OCI-LY3 (cell line): Measurements from ENCODE around the gene CHST15.

Experiments used
- H2AFZ ChIP-seq: fragments of 200-600, 300-600 bp; shearing (Covaris generic); 2 replicates; pipeline ENCODE4 v1.6.0; 2014; ENCODE audit warnings: antibody characterized with exemption, low read depth, low read length
- H3K27ac ChIP-seq: fragments of 200-600, 300-600 bp; sonication (generic); 2 replicates; pipeline ENCODE4 v1.5.1; 2014; ENCODE audit warnings: mild to moderate bottlenecking, low read length, moderate library complexity, mixed read lengths
- H3K27me3 ChIP-seq: fragments of 200-600, 300-600 bp; sonication (generic); 2 replicates; pipeline ENCODE4 v1.6.1; 2014; ENCODE audit warnings: low read depth, low read length, mixed read lengths
- H3K36me3 ChIP-seq: fragments of 200-600, 300-600 bp; sonication (generic); replicated peaks from 2 replicates; pipeline ENCODE3; 2014; ENCODE audit warnings: low read depth, low read length, mixed read lengths
- H3K4me1 ChIP-seq: fragments of 300-600, 200-600 bp; sonication (generic); 2 replicates; pipeline ENCODE4 v1.6.1; 2014; ENCODE audit warnings: low read length, mixed read lengths
- H3K4me2 ChIP-seq: fragments of 200-600, 300-600 bp; sonication (generic); 2 replicates; pipeline ENCODE4 v1.6.1; 2014; ENCODE audit warnings: low read length, mixed read lengths
- H3K4me3 ChIP-seq: fragments of 300-600, 200-600 bp; sonication (generic); 2 replicates; pipeline ENCODE4 v1.5.1; 2014; ENCODE audit warnings: antibody characterized with exemption, mild to moderate bottlenecking, low read length, moderate library complexity
- H3K79me2 ChIP-seq: fragments of 300-600, 200-600 bp; shearing (Covaris generic); 2 replicates; pipeline ENCODE4 v1.6.1; 2014; ENCODE audit warnings: mild to moderate bottlenecking, low read length, mixed read lengths
- H3K9ac ChIP-seq: fragments of 300-600, 200-600 bp; shearing (Covaris generic); 2 replicates; pipeline ENCODE4 v1.6.0; 2014; ENCODE audit warnings: mild to moderate bottlenecking, low read length, moderate library complexity
- H3K9me3 ChIP-seq: fragments of 200-600, 300-600 bp; shearing (Covaris generic); 2 replicates; pipeline ENCODE4 v1.6.1; 2014; ENCODE audit warnings: low read length, mixed read lengths; ENCODE audit not compliant: insufficient read depth
- H4K20me1 ChIP-seq: fragments of 200-600, 300-600 bp; sonication (generic); 2 replicates; pipeline ENCODE4 v1.6.1; 2016; ENCODE audit warnings: low read length, mixed read lengths; ENCODE audit not compliant: insufficient read depth
- CTCF ChIP-seq: fragments of 200-600, 300-600 bp; sonication (generic); IDR thresholded peaks from 2 replicates; pipeline ENCODE4 v1.5.1; 2014; ENCODE audit warnings: antibody characterized with exemption, low read length, low read depth
- EZH2phosphoT487 ChIP-seq: fragments of 200-600 bp; shearing (Covaris generic); IDR thresholded peaks from 2 replicates; pipeline ENCODE4 v1.6.1; 2018; ENCODE audit warnings: antibody characterized with exemption, mixed run types, low read depth

CHST15 gene

GRCh38 chr10:124001391-124002148 lies 91.8 kb downstream of the CHST15 start:
- H3K36me3 ChIP-seq, result no peaks in the 10 kb centered on the region
- H3K4me3 ChIP-seq, result no peak overlapping the region
- H3K4me2 ChIP-seq, result no peak overlapping the region
- H3K27me3 ChIP-seq, result no peaks in the 10 kb centered on the region
- TF ChIP-seq CTCF, result no peak
- TF ChIP-seq EZH2phosphoT487, result no peak
- H3K4me1 ChIP-seq, result no peaks in the 10 kb centered on the region
- H3K27ac ChIP-seq, result no peak overlapping the region
- no peak overlapping the region for H2AFZ ChIP-seq
- no peaks in the 10 kb centered on the region for H3K9me3 ChIP-seq
- H3K79me2 ChIP-seq, result no peaks in the 10 kb centered on the region
- no peaks in the 10 kb centered on the region for H4K20me1 ChIP-seq
- H3K9ac ChIP-seq, result no peak overlapping the region

GRCh38 chr10:124000792-124001201 lies 92.6 kb downstream of the CHST15 start:
- Histone ChIP-seq H3K27ac (no peak overlapping the region), H3K79me2 (no peaks in the 10 kb centered on the region), H3K27me3 (no peaks in the 10 kb centered on the region), H4K20me1 (no peaks in the 10 kb centered on the region), H3K4me2 (no peak overlapping the region), H3K9me3 (no peaks in the 10 kb centered on the region), H3K4me3 (no peak overlapping the region), H3K4me1 (0 out of 2 replicates have a peak, but pooled peaks cover 4% of the 10 kb centered on the region), H2AFZ (no peak overlapping the region), H3K36me3 (no peaks in the 10 kb centered on the region), H3K9ac (no peak overlapping the region)
- no peak for TF ChIP-seq CTCF
- no peak for TF ChIP-seq EZH2phosphoT487

GRCh38 chr10:123999956-124000615 lies 93.3 kb downstream of the CHST15 start:
- 0 out of 2 replicates have a peak, but pooled peaks cover 4% of the 10 kb centered on the region for H3K4me1 ChIP-seq
- H3K9ac ChIP-seq, result no peak overlapping the region
- H4K20me1 ChIP-seq, result no peaks in the 10 kb centered on the region
- H3K27me3 ChIP-seq, result no peaks in the 10 kb centered on the region
- H3K4me2 ChIP-seq, result no peak overlapping the region
- H3K27ac ChIP-seq, result no peak overlapping the region
- no peak for TF ChIP-seq EZH2phosphoT487
- no peak for TF ChIP-seq CTCF
- H2AFZ ChIP-seq, result no peak overlapping the region
- H3K79me2 ChIP-seq, result no peaks in the 10 kb centered on the region
- H3K9me3 ChIP-seq, result no peaks in the 10 kb centered on the region
- no peaks in the 10 kb centered on the region for H3K36me3 ChIP-seq
- H3K4me3 ChIP-seq, result no peak overlapping the region

- Histone ChIP-seq H3K4me2 (no peak overlapping the region), H4K20me1 (no peaks in the 10 kb centered on the region), H3K9ac (no peak overlapping the region), H3K27ac (no peak overlapping the region), H2AFZ (no peak overlapping the region), H3K79me2 (no peaks in the 10 kb centered on the region), H3K4me3 (no peak overlapping the region), H3K9me3 (no peaks in the 10 kb centered on the region), H3K36me3 (no peaks in the 10 kb centered on the region), H3K4me1 (peaks cover 5% of the 10 kb centered on the region; the same call in 1 of the 2 replicates), H3K27me3 (0 out of 2 replicates have a peak, but pooled peaks cover under 1% of the 10 kb centered on the region)
- no peak for TF ChIP-seq EZH2phosphoT487
- no peak for TF ChIP-seq CTCF
These were observed 94.1 kb downstream of the CHST15 start for GRCh38 chr10:123999261-123999660.
